ENCODE data around the gene CHST8. TPM values are rescaled to one million over a fixed set of nuclear protein-coding genes. Genes with fewer than 3 reads are reported as not detected.

CHST8 gene
- total and polyA plus RNA-seq, 5 donors from 2014 or later = 0.27 TPM; not detected in 4

DNA sequence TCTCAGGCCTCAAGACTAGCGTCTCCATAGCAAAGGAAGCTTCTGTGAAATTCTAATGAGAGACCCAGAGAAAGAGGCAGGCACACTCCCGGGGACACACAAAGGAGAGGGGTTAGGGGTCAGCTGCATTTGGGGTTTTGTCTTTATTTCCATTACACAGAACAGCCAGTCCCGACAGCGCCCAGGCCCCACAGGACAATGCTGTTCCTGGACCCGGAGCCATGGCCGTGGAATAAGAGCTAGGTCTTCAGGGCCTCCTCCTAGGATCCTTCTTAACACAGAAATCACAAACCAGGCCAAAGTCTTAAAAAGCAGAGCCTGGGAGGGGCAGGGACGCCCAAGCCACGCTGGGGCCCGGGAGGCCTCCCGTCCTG, 197.7 kb downstream of the CHST8 start:
- Histone ChIP-seq H3K27me3 (ENCODE audit: control insufficient read depth, insufficient read depth, low read length) (no peaks in the 10 kb centered on the region), H3K4me1 (ENCODE audit: control insufficient read depth, insufficient read depth, low read length, poor library complexity, severe bottlenecking) (peaks cover 18% of the 10 kb centered on the region), H3K27ac (ENCODE audit: insufficient read depth, low read length, poor library complexity, severe bottlenecking) (no peak overlapping the region), H3K36me3 (ENCODE audit: control insufficient read depth, insufficient read depth, low read length) (no peaks in the 10 kb centered on the region), H3K9me3 (ENCODE audit: control insufficient read depth in 2 of 2, low read length in 2 of 2) (no peaks in the 10 kb centered on the region), H3K4me3 (ENCODE audit: low read depth, low read length) (no peak overlapping the region)
- H3K4me1 Mint-ChIP-seq = peaks cover 0 to 17% (median 10%) of the 10 kb centered on the region in 4 donors
- peaks cover 0 to 2% (median 0%) of the 10 kb centered on the region in 7 donors for H3K9me3 Mint-ChIP-seq
- H3K27ac Mint-ChIP-seq = peak overlapping the region in 1 of 3 donors; percentile 36
- peaks cover 24% of the 10 kb centered on the region for H3K27me3 Mint-ChIP-seq
- peak overlapping the region; percentile 32 to 70 (median 56) for H3K4me3 Mint-ChIP-seq
- H3K36me3 Mint-ChIP-seq = no peaks in the 10 kb centered on the region
- no peak for DNase-seq
- ATAC-seq (ENCODE audit: low read depth in 2 of 2) = no peak

DNA sequence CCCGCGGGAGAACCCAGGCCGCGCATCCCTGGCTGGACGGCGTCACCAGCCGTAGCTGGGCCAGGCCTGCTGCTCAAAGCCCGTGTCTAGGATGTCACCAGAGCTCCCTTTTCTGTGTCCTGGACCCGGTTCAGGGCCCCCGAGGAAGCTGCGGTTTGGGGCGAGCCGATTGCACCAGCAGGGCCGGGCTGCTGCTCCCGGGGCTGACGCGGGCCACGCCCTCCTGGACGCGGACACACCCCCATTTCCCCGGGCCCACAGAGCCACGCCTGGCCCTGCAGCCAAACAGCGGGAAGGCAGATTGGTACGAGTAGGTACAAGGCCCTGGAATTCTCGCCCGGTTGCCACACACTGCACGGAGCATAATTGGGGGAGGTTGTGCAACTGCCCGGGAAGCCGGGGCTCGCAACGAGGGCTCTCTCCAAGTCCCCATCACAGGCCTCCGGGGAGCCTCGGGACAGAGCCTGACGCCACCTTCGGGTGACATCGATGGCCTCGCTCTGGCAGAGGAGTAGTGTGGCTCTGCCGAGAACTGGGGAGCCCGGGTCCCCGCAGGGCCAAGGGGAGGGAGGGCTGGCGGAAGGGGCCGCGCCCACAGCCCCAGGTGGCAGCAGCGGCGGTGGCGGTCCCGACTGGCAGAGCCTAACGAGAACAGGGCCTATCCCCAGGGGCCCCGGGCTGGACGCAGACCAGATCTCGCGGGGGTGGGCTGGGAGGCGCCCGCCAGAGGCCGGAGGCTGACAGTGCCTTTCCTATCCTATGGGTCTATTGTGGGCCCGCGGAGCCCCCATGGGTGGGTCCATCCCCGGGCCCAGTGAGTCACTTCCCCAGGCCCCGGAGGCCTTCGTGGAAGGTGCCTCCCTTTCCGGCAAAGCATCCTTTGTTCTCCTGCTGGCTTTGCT, 198.4 kb downstream of the CHST8 start:
- DNase-seq = peak; percentile 12 to 80 (median 12)
- Mint-ChIP-seq H3K36me3 (no peaks in the 10 kb centered on the region), H3K4me1 (peaks cover 0 to 17% (median 10%) of the 10 kb centered on the region in 4 donors), H3K27me3 (peaks cover 24% of the 10 kb centered on the region), H3K9me3 (peaks cover 0 to 2% (median 0%) of the 10 kb centered on the region in 7 donors), H3K4me3 (peak overlapping the region; percentile 38 to 72 (median 54)), H3K27ac (no peak overlapping the region)
- Histone ChIP-seq H3K27me3 (ENCODE audit: control insufficient read depth, insufficient read depth, low read length) (no peaks in the 10 kb centered on the region), H3K4me1 (ENCODE audit: control insufficient read depth, insufficient read depth, low read length, poor library complexity, severe bottlenecking) (peaks cover 18% of the 10 kb centered on the region), H3K9me3 (ENCODE audit: control insufficient read depth in 2 of 2, low read length in 2 of 2) (no peaks in the 10 kb centered on the region), H3K27ac (ENCODE audit: insufficient read depth, low read length, poor library complexity, severe bottlenecking) (no peak overlapping the region), H3K4me3 (ENCODE audit: low read depth, low read length) (peak overlapping the region; percentile 41), H3K36me3 (ENCODE audit: control insufficient read depth, insufficient read depth, low read length) (no peaks in the 10 kb centered on the region)
- ATAC-seq (ENCODE audit: low read depth in 2 of 2) = peak; percentile 68 to 71

DNA sequence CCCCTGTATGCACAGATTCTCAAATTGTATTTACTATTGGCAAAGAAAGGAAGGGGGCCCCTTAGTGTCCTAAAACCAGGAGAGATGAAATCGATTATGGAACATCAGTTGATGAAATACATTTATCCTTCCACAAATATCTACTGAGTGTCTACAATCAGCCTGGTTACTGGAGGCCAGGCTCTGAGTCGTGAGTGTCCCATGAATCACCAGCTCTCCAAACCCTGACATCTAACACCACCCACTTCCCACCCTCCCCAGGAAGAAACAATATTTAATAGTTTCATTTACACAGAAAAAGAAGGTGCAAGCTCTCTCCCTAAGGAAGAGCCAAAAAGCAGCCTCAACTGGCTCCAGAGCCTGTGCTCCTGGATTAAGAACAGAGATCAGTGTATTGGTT, 200.1 kb downstream of the CHST8 start:
- H3K27ac Mint-ChIP-seq = peak overlapping the region in 1 of 3 donors; percentile 5
- H3K36me3 Mint-ChIP-seq = no peaks in the 10 kb centered on the region
- peaks cover 29% of the 10 kb centered on the region for H3K27me3 Mint-ChIP-seq
- no peaks in the 10 kb centered on the region for H3K27me3 ChIP-seq (ENCODE audit: control insufficient read depth, insufficient read depth, low read length)
- no peak overlapping the region for H3K27ac ChIP-seq (ENCODE audit: insufficient read depth, low read length, poor library complexity, severe bottlenecking)
- peaks cover 18% of the 10 kb centered on the region for H3K4me1 ChIP-seq (ENCODE audit: control insufficient read depth, insufficient read depth, low read length, poor library complexity, severe bottlenecking)
- H3K4me1 Mint-ChIP-seq = peaks cover 0 to 16% (median 10%) of the 10 kb centered on the region in 4 donors
- ATAC-seq (ENCODE audit: low read depth in 2 of 2) = no peak
- no peak for DNase-seq
- no peak overlapping the region for H3K4me3 ChIP-seq (ENCODE audit: low read depth, low read length)
- peak overlapping the region in 1 of 4 donors; percentile 47 for H3K4me3 Mint-ChIP-seq
- no peaks in the 10 kb centered on the region for H3K9me3 Mint-ChIP-seq
- H3K36me3 ChIP-seq (ENCODE audit: control insufficient read depth, insufficient read depth, low read length) = no peaks in the 10 kb centered on the region
- no peaks in the 10 kb centered on the region for H3K9me3 ChIP-seq (ENCODE audit: control insufficient read depth in 2 of 2, low read length in 2 of 2)

Other genes starting within 250 kb of the CHST8 start
- gene CEBPG, start 248.2 kb upstream of the CHST8 start, total RNA-seq = 19.9 TPM
- 10 to 100 TPM; 10.5 to 16.4 (median 13.2) TPM for gene CEBPG, start 248.2 kb upstream of the CHST8 start, polyA plus RNA-seq
- gene PEPD, start 100.2 kb upstream of the CHST8 start, total RNA-seq = 36.8 TPM
- gene PEPD, start 100.2 kb upstream of the CHST8 start, polyA plus RNA-seq = 100 to 1,000 TPM; 105 to 141 (median 110) TPM
- 1.3 TPM for gene KCTD15, start 174.9 kb downstream of the CHST8 start, total RNA-seq
- under 1 TPM in 3 of 4 donors, not detected in 1; 0.28 to 0.88 (median 0.55) TPM for gene KCTD15, start 174.9 kb downstream of the CHST8 start, polyA plus RNA-seq

Data from CD4-positive, CD25-positive, alpha-beta regulatory T cell (primary cell).